ENCODE data around the gene TMPRSS3.

Gene TMPRSS3

DNA sequence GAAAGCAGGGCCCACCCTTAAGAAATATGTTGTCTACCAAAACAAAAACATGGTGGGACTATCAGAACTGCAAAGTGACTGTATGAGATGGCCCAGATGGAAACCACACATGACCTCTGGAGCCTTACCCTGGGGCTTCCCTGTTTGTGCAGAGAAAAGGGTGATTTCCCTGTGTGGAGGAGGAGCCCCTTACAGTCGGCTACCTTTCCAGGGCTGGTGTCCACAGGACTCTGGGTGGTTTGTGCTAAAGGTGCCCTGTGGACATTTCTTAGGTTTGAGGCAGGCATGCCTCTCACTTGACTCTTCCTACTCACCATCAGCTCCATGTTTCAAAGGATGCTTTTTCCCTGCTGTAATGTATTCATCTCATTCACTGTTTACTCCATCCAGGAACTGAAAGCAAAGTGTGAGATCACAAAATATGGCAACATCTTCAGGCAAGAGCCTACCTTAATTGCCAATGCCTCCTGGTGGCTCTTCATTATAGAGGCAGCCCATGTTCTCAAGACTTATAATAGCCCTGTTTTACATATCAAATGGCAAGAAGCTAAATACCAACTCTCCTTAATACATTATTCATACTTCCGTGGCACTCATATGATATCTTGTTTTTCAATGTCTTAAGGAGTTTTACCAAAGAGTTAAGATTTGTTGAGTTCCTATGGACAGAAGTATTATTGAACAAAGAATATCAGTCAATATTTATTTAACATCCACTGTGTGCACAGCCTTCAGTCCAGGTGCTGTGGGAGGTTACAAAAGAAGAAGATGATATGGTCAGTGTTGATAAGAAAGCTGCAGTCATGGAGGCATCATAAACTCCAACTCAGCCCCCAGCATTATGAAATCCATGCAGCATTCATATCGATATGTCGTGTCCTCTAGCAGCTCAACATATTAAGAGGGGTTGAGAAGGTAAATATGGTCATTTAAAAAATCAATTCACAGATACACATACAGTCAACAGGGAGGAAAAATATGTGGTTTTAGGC, 65.2 kb downstream of the TMPRSS3 start:
- Histone ChIP-seq H3K4me1 (ENCODE audit: insufficient read depth, low read length) (no peaks in the 10 kb centered on the region), H3K9me3 (ENCODE audit: low read length) (no peaks in the 10 kb centered on the region), H2AFZ (ENCODE audit: low read depth, low read length) (no peak overlapping the region), H3K27me3 (ENCODE audit: insufficient read depth, low read length) (no peaks in the 10 kb centered on the region), H3K36me3 (ENCODE audit: insufficient read depth, low read length) (no peaks in the 10 kb centered on the region), H3K4me3 (ENCODE audit: low read length) (no peak overlapping the region)

DNA sequence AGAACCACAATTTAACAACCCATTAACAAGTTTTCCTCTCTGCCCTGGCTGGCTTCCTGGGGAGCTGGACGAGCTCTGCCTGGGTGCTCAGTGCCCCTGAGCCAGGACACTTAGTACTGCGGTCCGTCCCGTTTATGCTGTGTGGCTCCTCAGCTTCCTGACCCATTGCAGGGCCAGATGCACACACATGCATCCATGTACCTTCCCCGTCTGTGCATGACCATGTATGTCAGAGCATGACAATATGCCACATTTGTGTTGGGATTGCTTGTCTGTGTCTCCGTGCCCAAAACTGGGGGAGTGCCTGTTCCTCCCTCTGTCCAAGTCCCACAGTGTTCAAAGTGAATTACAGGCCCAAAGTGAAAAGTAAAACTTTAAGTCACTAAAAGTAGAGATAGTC, 71.0 kb downstream of the TMPRSS3 start:
- Histone ChIP-seq H3K36me3 (ENCODE audit: insufficient read depth, low read length) (no peaks in the 10 kb centered on the region), H3K4me3 (ENCODE audit: low read length) (no peak overlapping the region), H3K4me1 (ENCODE audit: insufficient read depth, low read length) (no peaks in the 10 kb centered on the region), H2AFZ (ENCODE audit: low read depth, low read length) (no peak overlapping the region), H3K27me3 (ENCODE audit: insufficient read depth, low read length) (no peaks in the 10 kb centered on the region), H3K9me3 (ENCODE audit: low read length) (no peaks in the 10 kb centered on the region)
